Thoracic aorta (tissue), 2 donors: ENCODE measurements around the gene PIGBOS1. TPM values are rescaled to one million over a fixed set of nuclear protein-coding genes. Genes with fewer than 3 reads are reported as not detected.
"Not testable (repeated sequence)": the region's sequence is repeated elsewhere in the genome, so short reads cannot be mapped to it uniquely, and the experiment has no call there.

Source experiments
- ATAC-seq: fragments of 150-250 bp; one replicate; pipeline ENCODE4 v1.8.0; 2017; ENCODE audit warnings: low read depth; ENCODE audit not compliant: insufficient number of reproducible peaks, low FRiP score
- DNase-seq: peaks from one replicate; pipeline ENCODE4 v3.0.0-alpha.2; 2020; ENCODE audit warnings: low spot score
- H3K27ac ChIP-seq, 2 donors: fragments of 200-600 bp; sonication (generic); 1 replicate in 1 of 2; 2 replicates in 1 of 2; pipeline ENCODE4 v1.5.1; 2016; ENCODE audit warnings: mild to moderate bottlenecking in 2 of 2, moderate library complexity in 2 of 2
- H3K27me3 ChIP-seq: fragments of 200-600 bp; sonication (generic); replicated peaks from 2 replicates; pipeline ENCODE4 v1.6.0; 2016; ENCODE audit warnings: mild to moderate bottlenecking; ENCODE audit not compliant: insufficient read depth
- H3K36me3 ChIP-seq: fragments of 200-600 bp; sonication (generic); one replicate; pipeline ENCODE4 v1.5.1; 2016
- H3K4me1 ChIP-seq, 2 donors: fragments of 200-600 bp; sonication (generic); 1 replicate in 1 of 2; 2 replicates in 1 of 2; pipeline versions ENCODE4 v1.5.1 to v1.6.0; 2016; ENCODE audit warnings: low read depth in 2 of 2, mild to moderate bottlenecking in 1 of 2; ENCODE audit not compliant: control insufficient read depth in 1 of 2
- H3K4me3 ChIP-seq: fragments of 200-600 bp; sonication (generic); 2 replicates; pipeline ENCODE4 v1.5.1; 2016; ENCODE audit warnings: mild to moderate bottlenecking
- H3K9me3 ChIP-seq: fragments of 200-600 bp; sonication (generic); 2 replicates; pipeline ENCODE4 v1.5.1; 2016
- total RNA-seq, 2 donors: library from RNA; depleted of rRNA; stranded (reverse); fragments of >200 nt; gene quantifications; one replicate each; pipeline versions ENCODE4 v1.1.0 to v1.2.3, GENCODE V29; 2016
- TF ChIP-seq, protein P1 (sequence below): fragments of 200-600 bp; sonication (generic); IDR thresholded peaks from one replicate; pipeline ENCODE4 v1.5.1; 2019; ENCODE audit warnings: antibody characterized with exemption

The PIGBOS1 gene
- total RNA-seq, 2 donors from 2014 or later = 5.8 to 20.2 TPM

DNA sequence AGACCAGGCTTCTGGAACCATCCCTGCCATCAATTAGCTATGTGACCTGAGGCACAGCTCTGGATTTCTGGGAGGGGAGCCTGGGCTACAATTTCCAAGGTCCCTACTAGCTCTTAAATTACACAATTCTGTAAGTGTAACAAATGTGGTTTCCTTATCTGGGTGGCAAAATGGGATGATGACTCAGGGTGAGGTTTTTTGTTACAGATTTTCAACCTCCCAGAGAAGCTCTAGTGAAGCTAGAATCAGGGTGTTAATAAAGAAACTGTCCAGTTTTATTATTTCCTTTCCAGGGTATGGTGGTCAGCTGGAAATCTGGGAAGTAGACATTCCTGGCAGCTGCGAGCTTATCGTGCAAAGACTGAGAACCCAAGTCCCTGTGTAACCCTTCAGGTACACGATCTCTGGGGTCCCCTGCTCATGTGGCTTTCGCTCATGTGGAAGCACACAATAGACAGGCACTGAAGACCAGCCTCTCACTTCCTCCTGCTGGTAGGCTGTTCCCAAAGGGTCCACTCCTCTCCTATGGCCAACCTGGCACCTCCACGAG is 36.6 kb downstream of the PIGBOS1 start:
- H3K4me3 ChIP-seq = peak overlapping the region; percentile 30
- H3K27ac ChIP-seq = peak overlapping the region; percentile 30 to 70
- no peaks in the 10 kb centered on the region for H3K9me3 ChIP-seq
- H3K4me1 ChIP-seq = peaks cover 23 to 51% of the 10 kb centered on the region in 2 donors
- DNase-seq = no peak
- no peaks in the 10 kb centered on the region for H3K27me3 ChIP-seq
- TF ChIP-seq, protein P1, sequence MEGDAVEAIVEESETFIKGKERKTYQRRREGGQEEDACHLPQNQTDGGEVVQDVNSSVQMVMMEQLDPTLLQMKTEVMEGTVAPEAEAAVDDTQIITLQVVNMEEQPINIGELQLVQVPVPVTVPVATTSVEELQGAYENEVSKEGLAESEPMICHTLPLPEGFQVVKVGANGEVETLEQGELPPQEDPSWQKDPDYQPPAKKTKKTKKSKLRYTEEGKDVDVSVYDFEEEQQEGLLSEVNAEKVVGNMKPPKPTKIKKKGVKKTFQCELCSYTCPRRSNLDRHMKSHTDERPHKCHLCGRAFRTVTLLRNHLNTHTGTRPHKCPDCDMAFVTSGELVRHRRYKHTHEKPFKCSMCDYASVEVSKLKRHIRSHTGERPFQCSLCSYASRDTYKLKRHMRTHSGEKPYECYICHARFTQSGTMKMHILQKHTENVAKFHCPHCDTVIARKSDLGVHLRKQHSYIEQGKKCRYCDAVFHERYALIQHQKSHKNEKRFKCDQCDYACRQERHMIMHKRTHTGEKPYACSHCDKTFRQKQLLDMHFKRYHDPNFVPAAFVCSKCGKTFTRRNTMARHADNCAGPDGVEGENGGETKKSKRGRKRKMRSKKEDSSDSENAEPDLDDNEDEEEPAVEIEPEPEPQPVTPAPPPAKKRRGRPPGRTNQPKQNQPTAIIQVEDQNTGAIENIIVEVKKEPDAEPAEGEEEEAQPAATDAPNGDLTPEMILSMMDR = no peak
- peak; percentile 62 for ATAC-seq
- H3K36me3 ChIP-seq = no peaks in the 10 kb centered on the region

GRCh38 chr15:55281517-55282228 is 37.2 kb downstream of the PIGBOS1 start:
- Histone ChIP-seq H3K4me1 (peaks cover 24 to 52% of the 10 kb centered on the region in 2 donors), H3K27ac (peak overlapping the region; percentile 30 to 70), H3K27me3 (no peaks in the 10 kb centered on the region), H3K36me3 (no peaks in the 10 kb centered on the region), H3K4me3 (no peak overlapping the region), H3K9me3 (no peaks in the 10 kb centered on the region)
- TF ChIP-seq, protein P1 = no peak
- ATAC-seq (no peak), DNase-seq (no peak)

GRCh38 chr15:55280589-55280988 is 38.3 kb downstream of the PIGBOS1 start:
- H3K36me3 ChIP-seq, H3K27ac ChIP-seq, DNase-seq, ATAC-seq, H3K4me3 ChIP-seq, H3K27me3 ChIP-seq, H3K9me3 ChIP-seq: not testable (repeated sequence)
- H3K4me1 ChIP-seq = peaks cover 23 to 47% of the 10 kb centered on the region in 2 donors

GRCh38 chr15:55279746-55280351 is 39.1 kb downstream of the PIGBOS1 start:
- ATAC-seq = peak; percentile 24
- no peak overlapping the region for H3K27ac ChIP-seq

DNA sequence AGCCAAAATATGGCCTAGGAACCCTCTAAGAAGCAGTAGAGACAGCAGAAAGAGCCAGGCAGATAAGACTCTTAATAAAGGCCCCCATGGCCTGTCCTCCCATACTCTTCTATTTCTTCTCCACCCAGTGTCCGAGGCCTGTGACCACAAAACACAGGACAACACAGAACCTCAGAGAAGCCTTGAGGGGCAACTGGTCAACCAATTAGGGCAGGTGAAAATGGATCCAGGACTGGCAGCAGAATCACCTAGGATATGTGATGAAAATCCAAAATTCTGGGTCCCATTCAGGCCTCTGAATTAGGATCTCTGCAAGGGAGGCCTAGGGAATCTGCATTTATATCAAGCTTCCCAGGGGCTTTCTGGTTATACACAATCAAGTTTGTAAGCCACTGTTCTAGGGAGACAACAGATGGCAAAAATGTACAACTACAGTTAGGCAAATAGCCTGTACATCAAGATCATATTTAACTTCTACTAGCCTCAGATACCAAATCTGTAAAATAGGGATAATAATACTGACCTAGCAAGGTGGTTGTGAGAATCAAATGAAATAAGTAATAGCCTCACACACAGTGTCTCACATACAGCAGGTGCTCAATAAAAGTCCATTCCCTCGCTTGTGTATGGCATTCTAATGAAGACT is 39.7 kb downstream of the PIGBOS1 start:
- ATAC-seq (no peak), DNase-seq (no peak)
- Histone ChIP-seq H3K27ac (peak overlapping the region in 1 of 2 donors; percentile 5), H3K4me1 (peaks cover 19 to 39% of the 10 kb centered on the region in 2 donors), H3K36me3 (no peaks in the 10 kb centered on the region), H3K4me3 (no peak overlapping the region), H3K9me3 (no peaks in the 10 kb centered on the region), H3K27me3 (no peaks in the 10 kb centered on the region)
- TF ChIP-seq, protein P1 = no peak

More at GRCh38 chr15:55279746-55280351, 39.1 kb downstream of the PIGBOS1 start:
- peaks cover 19 to 45% of the 10 kb centered on the region in 2 donors for H3K4me1 ChIP-seq
- H3K27me3 ChIP-seq = no peaks in the 10 kb centered on the region
- TF ChIP-seq, protein P1 = no peak
- H3K4me3 ChIP-seq = no peak overlapping the region
- DNase-seq = no peak
- no peaks in the 10 kb centered on the region for H3K36me3 ChIP-seq
- H3K9me3 ChIP-seq = no peaks in the 10 kb centered on the region
